Gastrocnemius medialis (tissue), 4 donors: ENCODE results near the gene SH3GL3.

Experiments
- CTCF ChIP-seq, 5 experiments: fragments of 450-650 bp in 3 of 5; fragments of 200-600 bp in 2 of 5; sonication (generic) in 2 of 5; IDR thresholded peaks in 4 of 5; conservative IDR thresholded peaks in 1 of 5; 1 replicate in 4 of 5; 2 replicates in 1 of 5; pipeline ENCODE4 v1.5.1; 2016 to 2019; ENCODE audit warnings: antibody characterized with exemption in 5 of 5, mild to moderate bottlenecking in 3 of 5, moderate library complexity in 3 of 5
- POLR2A ChIP-seq, 2 donors: fragments of 450-650 bp; IDR thresholded peaks; one replicate each; pipeline ENCODE4 v1.6.1; 2017; ENCODE audit warnings: antibody characterized with exemption in 2 of 2, mild to moderate bottlenecking in 2 of 2, moderate library complexity in 2 of 2

- TF ChIP-seq POLR2A (IDR thresholded peaks at IDR 0.05) (no peak), CTCF (IDR thresholded peaks at IDR 0.05 in 4 of 5, conservative IDR thresholded peaks at IDR 0.05 in 1 of 5) (no peak)
Observed at GRCh38 chr15:83422081-83422480, 25.1 kb upstream of the SH3GL3 start.
